Fibroblast of skin of back (primary cell): Measurements from ENCODE around the gene ADORA1.

ENCODE experiments used
- DNase-seq: peaks from one replicate; pipeline ENCODE4 v3.0.0-alpha.2; 2013

Gene ADORA1

DNA sequence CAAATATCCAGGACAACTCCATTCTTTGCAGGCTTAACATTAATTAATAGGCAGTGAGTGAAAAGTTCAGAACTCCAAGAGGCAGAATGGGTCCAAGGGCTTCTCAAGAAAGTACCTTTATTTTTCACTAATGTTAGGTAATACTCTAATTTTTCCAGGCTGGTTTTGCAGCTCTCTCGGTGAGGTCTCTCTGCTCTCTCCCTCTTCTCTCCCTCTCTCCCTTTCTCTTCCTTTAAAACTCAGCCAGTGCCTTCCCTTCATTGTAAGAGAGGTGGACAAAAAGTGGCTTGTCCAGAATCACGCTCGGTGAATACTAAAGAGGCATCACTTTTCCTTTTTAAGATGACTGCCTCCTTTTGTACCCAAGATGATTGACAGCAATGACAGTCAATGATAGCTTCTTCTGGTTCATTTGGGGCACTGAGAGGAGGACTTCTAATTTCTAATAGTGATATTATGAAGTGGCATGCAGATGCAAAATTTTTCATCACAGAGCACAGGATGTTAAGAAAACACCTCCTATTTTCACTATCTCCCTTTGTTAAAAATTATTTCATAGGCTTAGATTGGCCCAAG is 60.3 kb downstream of the ADORA1 start:
- no peak for DNase-seq

DNA sequence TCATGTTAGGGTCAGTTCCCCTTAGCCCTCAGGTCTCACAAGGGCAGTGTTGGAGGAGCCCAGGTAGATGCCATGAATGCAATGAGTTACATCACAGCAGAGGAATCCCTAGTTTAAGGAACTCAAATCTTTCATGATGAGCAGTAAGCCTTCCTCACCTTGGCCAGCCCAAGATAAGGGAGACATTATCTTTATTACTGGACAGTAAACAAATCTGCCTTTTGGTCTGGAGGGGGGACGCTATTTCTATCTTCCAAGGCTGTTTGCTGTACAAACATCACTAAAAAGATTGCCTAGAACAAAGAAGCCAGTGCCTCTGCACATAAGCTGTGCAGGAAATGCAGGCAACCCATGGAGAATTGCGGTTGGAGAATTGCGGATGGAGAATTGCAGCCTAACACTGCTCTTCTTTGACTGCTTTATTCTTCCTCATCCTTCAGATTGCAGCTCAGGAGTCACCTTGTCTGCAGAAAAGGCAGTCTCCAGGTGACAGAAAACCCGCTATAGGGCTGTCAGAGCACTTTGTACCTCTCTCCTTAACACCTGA is 61.2 kb downstream of the ADORA1 start:
- DNase-seq, result no peak

DNA sequence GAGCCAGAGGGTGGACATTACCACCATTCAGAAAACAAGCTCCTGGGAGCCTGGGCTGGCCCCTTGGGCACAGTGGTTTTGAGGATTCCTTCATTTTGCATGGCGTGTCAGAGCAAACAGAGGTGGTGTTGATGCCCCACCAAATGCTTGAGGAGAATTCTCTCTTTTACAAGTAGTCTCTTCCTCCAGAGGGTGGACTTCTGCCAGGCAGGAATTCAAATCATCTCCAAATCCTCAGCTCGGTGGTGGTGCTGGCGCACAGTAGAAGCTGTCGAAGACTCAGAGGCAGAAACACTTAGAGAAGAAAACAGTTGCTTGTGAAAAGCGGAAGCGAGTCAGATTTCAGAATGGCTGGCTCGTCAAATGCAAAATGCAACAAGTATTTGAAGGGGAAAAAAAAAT is 62.4 kb downstream of the ADORA1 start:
- DNase-seq, result no peak

DNA sequence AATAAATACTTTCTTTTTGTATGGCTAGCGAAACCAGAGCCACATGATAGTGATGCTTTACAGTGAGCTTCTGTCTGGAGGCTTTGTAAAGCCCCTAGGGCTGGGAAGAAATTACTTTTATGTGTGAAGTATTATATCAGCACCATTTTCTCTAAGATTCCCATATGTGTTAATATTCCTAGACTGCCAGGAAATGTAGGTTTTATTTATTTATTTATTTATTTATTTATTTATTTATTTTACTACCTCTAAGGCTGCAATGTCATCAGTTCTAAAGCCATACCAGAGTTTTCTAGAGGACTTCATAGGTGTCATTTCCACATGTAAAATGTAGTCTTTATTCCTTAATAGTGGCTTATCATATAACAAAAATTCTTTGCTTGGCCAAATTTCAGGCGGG is 63.4 kb downstream of the ADORA1 start:
- no peak for DNase-seq

DNA sequence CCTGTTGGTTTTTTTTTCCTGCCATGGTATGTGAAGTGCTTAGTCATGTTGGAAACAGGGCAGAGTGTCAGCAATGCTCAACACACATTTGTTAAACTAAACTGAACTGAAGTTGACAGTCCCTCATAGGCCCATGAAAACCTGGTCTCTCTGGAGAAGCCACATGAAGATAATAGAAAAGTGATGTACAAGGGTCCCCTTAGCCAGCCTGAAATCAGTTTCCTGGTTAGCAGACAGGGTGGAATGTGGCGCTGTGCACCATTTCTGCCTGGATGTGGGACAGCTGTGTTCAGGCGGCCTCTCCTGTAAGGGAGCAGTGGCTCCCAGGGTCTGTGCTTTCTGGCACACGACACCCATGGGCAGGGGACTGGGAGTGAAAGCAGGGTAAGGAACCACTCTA is 68.8 kb downstream of the ADORA1 start:
- DNase-seq, result no peak

DNA sequence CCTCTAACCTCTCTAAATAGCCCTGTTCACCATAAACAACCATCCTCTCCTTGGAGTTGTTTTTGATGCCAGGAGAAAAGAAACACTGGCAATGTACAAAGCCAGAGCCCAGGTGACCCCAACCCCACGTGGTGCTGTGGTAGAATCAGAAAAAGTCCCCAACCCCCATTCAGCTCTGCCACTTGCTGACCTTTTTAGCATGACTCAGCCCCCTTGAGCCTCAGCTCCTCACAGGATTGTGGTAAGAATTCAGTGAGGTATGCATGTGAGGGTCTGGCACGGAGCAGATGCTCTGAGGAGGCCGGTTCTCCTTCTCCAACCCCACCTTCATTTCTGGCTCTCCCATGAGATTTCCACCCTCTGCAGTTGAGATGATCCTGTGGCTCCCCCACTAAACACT is 70.1 kb downstream of the ADORA1 start:
- peak; percentile 70 for DNase-seq

DNA sequence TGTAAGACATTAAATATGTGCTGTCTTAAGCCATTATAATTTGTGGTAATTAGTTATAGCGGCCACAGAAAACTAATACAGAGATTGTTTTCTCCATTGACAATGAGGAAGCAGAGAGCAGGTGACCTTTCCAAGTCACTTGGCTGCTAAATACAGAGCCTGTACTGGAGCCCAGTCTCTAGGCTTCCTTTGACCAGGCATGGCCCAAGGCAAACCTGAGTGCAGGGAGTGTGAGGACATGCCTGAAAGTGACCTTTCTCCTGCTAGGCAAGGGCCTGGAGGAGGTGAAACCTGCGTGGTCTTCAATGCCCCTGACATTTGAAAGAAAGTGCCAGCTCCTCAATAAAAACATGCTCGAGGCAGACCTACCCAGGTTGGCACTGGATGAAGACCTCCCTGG is 71.5 kb downstream of the ADORA1 start:
- DNase-seq, result no peak

DNA sequence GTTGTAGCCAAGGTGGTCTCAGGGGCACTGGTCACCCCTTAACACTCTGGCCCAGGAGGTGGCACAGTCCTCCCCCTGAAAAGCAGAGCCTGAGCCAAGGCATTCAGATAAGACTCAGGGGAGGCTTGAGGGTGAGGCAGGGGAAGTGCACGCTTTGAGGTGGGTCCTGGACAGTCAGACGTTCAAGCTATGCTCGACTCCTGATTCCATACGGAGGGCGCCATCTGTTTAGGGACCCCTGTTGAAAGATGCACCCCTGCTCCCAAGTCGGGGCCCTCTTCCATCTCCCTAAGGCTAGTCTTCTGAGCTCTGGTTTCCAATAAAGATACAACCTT is 71.9 kb downstream of the ADORA1 start:
- no peak for DNase-seq

DNA sequence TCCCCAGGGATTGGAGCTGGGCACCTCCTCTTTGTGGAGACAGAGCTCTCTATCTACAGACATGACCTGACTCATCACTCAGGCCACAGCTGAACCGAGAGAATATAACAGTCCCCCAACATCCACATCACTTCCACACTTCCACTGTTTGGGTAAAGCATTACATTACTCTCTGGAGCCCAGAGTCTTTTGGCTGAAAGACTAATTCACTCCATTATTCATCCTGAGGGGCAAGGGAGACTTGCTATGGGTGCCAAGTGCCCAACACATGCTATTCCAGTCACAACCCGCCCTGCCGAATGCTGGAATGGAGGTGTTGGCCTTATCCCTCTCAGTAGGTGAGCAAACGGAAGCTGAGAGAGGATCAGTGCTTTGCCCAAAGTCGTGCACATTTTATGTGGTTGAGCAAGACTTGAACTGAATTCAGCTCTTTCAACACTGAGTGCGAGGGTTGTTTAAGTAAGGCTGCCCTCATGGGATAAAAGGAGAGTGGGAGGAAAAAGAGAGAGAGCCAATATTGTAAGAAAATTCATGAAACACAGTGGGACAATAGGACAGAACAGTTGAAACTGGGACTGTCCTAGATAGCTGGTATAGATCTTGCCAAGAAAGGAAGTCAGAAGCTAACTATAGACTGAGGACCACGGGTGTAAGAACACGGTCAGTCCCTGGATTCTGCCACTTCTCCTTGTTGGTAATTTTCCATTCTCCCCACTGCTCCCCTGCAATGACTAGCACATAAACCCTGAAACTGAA is 72.5 kb downstream of the ADORA1 start:
- DNase-seq, result peak; percentile 17

DNA sequence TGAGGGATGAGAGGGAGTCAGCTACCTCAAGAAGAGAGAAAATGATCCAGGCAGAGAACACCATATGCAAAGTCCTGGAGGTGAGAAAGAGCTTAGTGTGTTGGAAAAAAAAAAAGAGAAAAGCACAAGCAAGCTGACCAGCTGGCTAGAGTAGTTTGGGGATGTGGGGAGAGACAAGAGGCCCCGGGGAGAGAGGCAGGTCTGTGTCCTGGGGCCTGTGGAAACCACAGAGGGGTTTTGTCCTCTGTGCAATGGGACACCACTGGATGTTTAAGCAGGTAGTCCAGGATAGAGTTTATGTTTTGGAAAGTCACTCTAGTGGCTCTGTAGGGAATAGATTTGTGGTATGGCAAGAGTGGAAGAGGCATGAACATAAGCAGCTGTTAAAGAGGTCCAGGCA is 73.4 kb downstream of the ADORA1 start:
- no peak for DNase-seq

DNA sequence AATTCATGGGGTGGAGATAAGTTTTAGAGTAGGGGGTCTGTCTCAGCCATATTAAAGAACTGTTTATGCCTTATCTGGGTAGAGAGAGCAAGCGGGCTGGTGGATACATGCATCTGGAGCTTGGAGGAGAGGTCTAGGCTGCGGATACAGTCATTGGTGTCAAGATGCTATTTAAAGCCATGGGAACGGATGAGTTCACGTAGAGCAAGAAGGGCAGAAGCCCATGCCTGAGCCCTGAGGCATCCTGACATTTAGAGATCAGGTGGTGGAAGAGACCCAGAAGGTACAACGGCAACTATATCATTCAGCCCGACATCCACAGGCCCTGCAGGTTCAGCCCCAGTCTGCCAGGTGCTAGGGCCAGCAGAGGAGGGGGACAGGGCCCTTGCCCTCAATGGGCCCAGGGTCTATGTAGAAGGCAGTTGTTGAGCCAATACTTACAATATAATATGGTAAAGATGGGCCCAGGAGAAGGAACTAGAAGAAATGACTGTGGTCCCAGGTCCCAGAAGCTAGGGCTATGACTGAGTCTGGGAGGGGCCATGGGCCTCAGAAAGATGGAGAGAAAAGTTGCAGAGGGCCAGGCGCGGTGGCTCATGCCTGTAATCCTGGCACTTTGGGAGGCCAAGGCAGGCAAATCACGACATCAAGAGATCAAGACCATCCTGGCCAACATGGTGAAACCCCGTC is 74.1 kb downstream of the ADORA1 start:
- no peak for DNase-seq

DNA sequence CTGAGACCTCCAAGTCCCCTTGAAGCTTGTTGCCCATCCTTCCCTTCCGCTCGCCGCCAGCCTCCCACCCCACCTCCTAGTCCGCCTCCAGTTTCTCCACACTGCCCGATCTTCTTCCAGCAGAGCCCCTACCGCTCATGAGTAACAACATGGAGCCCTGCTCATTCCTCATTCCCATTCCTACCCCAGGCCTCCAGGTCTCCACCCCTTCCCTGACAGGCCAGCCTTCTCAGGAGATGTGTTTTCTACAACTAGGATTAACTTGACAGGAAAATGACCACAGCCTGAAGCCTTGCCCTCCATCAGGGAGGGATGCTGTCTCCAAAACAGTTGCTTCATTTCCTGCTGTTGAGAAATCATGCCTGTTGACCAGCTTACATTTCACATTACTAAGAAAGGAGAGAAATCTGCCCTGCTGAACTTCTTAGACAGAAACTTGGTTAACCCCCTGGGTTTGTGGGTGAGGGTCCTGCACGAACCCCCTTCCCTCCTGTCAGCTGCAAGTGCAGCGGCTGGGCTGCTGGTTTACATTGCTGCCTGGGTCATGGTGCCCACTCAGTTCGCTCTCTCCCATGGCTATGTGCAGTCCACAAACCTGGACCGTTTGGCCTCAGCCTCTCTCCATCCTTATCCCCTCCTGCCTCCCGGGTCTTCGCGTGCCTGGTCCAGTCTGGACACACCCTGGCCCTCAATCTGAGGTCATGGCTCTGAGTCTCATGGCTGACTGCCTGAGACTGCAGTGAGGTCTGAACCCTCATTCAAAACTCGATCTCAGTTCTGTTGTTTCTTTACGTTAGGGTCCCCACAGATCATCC is 75.1 kb downstream of the ADORA1 start:
- peak; percentile 2 for DNase-seq

DNA sequence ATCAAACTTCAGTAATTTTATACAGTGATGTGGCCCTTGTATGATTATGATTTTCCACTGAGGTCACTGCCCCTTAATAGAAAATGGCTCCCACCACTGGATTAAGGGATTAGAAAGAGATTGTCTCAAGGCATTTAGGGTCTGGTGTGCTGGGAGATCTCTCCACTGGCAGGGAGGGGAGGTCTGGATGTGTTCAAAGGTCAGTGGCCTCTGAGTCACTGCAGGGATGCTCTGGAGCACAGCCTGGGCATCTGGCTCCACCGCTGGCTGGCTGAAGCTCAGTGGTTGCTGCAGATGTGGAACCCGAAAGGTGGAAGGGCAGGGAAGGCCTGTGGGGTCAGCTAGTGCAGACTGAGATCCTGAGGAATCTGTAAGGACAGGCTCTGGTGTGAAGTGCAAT is 77.2 kb downstream of the ADORA1 start:
- DNase-seq, result no peak

DNA sequence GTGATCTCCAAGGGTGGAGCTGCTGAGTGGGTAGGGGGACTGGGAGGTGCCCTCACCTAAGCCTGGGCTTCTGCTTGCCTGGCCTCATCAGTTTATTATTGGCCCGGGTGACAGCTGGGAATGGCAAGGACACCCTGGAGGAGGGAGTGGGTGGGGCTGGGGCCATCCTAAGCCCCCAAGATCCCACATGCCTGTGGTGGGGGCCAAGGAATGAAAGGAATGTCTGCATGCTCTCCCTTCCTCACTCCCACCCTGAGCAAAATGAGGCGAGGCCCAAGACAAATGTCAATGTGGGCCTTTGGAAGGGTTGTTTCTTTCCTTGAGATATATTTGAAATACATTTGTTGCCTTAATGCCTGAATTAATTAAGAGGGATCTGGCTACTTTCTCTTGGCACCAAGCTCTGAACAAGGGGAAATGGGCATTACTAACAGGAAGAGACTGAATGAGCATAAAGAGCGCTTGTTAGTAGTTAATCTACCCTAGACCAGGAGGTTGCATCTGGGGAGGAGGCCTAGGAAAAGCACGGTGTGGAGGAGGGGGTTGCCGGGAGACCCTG is 78.7 kb downstream of the ADORA1 start:
- DNase-seq, result peak; percentile 22

DNA sequence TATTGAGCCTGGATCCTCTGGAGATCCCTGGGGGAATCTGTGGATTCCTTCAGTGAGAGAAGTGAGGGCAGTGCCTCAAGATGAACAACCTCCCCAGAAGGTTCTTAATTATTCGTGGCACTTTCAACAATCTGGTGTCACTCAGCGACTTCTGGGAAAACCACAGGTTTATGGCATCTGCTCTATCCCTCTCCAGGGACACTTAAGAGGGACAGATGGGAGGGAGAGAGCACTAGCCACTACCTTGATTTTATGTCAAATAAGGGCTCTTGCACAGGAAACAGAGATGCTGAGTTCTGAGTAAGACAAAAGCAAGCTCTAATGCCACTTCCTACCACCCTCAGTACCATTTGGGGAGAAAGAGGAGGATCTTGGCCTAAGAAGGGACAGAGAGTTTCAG is 80.2 kb downstream of the ADORA1 start:
- no peak for DNase-seq

DNA sequence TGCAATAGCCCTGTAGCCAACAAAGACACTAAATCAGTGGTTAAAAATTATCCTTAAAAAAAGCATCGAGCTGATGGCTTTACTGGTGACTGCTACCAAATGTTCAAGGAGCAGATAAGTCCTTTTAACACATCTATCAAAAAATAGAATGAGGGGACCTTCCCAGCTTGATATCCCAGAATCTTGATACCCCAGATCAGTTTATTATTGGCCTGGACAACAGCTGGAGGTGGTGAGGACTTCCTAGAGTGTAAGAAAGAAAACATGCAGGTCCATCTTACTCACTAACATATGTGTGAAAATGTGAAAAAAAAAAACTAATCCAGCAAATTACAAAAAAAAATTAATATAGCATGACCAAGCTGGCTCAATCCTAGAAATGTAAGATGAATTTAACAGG is 80.7 kb downstream of the ADORA1 start:
- no peak for DNase-seq

DNA sequence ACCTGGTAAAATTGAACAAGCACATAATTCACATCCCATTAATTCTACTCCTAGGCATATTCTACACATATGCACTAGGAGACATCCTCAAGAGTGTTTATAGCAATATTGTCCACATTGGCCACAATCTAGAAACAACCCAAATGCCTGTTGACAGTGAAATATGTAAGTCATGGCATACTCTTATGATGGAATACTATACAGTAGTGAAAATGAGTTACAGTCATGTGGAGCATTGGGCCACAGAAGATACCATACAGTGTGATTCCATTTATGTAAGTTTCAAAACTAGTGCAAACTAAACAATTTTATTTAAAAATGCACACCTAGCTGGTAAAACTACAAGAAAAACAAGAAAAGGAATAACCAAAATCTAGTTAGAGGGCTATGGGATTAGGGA is 82.8 kb downstream of the ADORA1 start:
- DNase-seq, result no peak

DNA sequence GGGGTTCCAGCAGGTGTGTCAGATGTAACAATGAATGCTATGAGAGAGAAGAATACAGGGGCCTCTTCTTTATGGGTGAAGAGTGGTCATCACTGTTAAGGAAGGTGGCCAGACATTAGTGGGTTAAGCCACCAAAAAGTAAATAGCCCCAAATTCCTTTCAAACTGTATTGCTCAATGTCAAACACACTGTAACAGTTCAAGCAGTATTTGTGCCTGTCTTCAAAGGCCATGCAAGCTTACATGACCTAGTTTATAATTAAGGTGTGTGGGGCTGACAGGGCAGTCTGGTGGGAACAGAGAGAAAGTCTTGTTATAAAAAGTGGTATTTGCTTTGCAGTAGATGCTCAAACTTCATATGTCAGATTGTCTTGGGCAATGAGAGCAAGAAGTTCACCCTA is 83.5 kb downstream of the ADORA1 start:
- DNase-seq, result no peak

DNA sequence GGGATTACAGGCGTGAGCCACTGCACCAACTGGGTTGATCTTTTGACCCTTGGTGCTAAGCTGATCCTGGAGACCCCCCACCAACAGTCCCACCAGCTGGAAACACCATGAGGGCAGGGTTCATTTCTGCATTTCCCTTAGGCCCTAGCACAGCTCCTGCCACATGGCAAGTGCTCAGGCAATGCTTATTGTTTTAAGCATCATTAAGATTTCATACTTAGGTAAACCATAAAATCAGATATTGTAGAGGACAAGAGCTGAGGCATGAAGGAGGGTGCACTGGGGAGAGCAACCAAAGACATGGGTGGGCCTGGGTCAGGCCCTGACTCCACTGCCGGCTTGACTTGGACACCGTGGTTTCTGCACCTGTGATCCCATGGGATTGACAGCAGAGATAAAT is 84.3 kb downstream of the ADORA1 start:
- DNase-seq, result no peak

DNA sequence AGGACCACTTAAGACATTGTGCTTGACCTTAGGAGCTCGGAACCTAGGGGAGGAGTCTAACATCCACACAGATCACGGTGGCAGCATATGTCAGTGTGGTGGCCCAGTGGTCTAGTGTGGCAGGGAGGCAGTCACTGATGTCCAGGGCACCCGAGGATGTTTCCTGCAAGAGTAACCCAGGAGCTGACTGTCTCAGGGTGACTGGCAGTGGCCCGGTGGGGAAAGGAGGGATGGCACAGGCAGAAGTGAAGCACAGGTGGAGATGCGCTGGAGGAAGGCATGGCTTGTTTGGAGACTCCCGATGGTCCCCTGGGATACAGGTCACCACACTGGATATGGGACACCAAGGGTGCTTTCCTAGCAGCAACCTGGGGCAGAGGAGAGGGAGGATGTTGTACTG is 85.6 kb downstream of the ADORA1 start:
- no peak for DNase-seq

DNA sequence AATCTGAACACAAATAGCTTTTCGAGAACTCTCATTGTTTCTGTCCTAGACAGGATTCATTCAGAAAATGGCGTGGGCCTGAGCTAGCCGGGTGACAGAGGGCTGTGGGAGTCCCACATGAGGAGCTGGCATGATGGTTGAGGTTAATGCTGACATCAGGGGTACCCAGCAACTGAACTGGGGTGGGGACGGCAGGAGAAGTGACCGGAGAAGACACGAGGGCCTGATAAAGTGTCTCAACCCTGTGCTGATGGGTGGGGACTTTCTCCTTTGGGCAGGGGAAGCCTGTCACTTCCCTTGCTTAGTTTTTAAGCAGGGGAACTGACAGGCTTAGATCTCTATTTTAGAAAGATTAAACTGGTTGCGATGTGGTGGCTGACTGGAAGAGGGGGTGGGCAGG is 87.3 kb downstream of the ADORA1 start:
- no peak for DNase-seq

DNA sequence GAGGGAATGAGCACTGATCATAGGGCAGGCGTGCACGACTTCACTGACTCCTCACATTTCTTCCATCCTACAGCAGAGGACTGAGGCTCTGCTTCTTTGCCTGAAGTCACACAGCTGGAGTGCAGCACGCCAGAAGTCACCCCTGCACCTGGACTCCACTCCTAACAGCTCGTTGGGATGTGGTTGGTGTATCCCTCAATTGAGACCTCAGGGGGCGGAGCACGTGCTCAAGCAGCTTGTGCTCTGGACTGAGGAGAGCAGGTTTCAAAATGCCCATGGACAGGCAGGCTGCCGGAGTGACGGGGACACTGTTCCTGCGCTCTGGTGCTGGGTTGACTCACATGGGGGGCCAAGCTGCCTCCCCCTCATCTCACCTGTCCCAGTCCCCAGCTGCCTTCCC is 88.0 kb downstream of the ADORA1 start:
- DNase-seq, result no peak
